Middle frontal gyrus (tissue), 1 donor: ENCODE measurements around the gene MMP7.
"Not testable (repeated sequence)": the region's sequence is repeated elsewhere in the genome, so short reads cannot be mapped to it uniquely, and the experiment has no call there.

Source experiments
- DNase-seq: peaks from one replicate; pipeline ENCODE4 v3.0.0-alpha.2; 2015; ENCODE audit warnings: low spot score; ENCODE audit errors: extremely low spot score

The MMP7 gene

GRCh38 chr11:102539567-102539966 is 9.0 kb upstream of the MMP7 start:
- no peak for DNase-seq

GRCh38 chr11:102538932-102539331 is 8.4 kb upstream of the MMP7 start:
- no peak for DNase-seq

- DNase-seq, result no peak
These were observed 3.8 kb upstream of the MMP7 start for GRCh38 chr11:102534261-102534872.

- no peak for DNase-seq
These were observed 1.9 kb downstream of the MMP7 start for GRCh38 chr11:102528618-102529017.

GRCh38 chr11:102527684-102528083 is 2.9 kb downstream of the MMP7 start:
- no peak for DNase-seq

- no peak for DNase-seq
These were observed 3.5 kb downstream of the MMP7 start for GRCh38 chr11:102527041-102527440.

- DNase-seq, result no peak
These were observed 6.7 kb downstream of the MMP7 start for GRCh38 chr11:102523887-102524286.

- DNase-seq, result no peak
These were observed 7.4 kb downstream of the MMP7 start for GRCh38 chr11:102523189-102523570.

GRCh38 chr11:102522312-102523188 is 8.0 kb downstream of the MMP7 start:
- no peak for DNase-seq

GRCh38 chr11:102521121-102521520 is 9.4 kb downstream of the MMP7 start:
- DNase-seq, result no peak

- no peak for DNase-seq
These were observed 10.0 kb downstream of the MMP7 start for GRCh38 chr11:102520514-102520913.

- no peak for DNase-seq
These were observed 12.1 kb downstream of the MMP7 start for GRCh38 chr11:102518296-102519094.

- no peak for DNase-seq
These were observed 12.9 kb downstream of the MMP7 start for GRCh38 chr11:102517670-102518069.

GRCh38 chr11:102516179-102516578 is 14.4 kb downstream of the MMP7 start:
- DNase-seq, result no peak

GRCh38 chr11:102513869-102514268 is 16.7 kb downstream of the MMP7 start:
- DNase-seq, result no peak

GRCh38 chr11:102510439-102511135 is 20.0 kb downstream of the MMP7 start:
- DNase-seq, result no peak

GRCh38 chr11:102502831-102503230 is 27.7 kb downstream of the MMP7 start:
- DNase-seq, result not testable (repeated sequence)

GRCh38 chr11:102500829-102501228 is 29.7 kb downstream of the MMP7 start:
- no peak for DNase-seq

- no peak for DNase-seq
These were observed 30.6 kb downstream of the MMP7 start for GRCh38 chr11:102499931-102500330.

GRCh38 chr11:102499151-102499550 is 31.4 kb downstream of the MMP7 start:
- no peak for DNase-seq

- DNase-seq, result no peak
These were observed 33.5 kb downstream of the MMP7 start for GRCh38 chr11:102497061-102497460.
